Measurements from ENCODE around the gene ABCG1.

ABCG1 gene

DNA sequence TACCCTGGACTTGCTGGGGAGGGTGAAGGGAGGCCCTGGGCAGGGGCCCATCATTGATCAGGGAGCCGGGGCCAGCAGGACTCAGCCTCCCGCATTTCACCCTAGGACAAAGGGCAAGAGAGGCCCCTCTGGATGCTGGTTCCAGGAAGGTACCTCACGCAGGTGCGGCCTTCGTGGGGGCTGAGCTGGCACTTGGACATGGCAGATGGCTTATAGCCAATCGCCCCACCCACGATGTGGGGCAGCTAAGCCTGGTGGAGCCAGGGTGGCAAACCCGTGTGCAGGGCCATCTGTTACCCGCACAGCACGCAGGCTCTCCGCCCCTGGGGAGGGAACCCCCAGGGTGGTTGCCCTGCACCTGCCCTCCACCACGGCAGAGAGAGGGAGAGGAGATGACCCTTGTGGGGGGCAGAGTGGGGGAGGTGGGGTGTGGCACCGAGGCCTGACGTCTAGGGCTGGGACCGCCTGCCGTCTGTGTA is 93.7 kb downstream of the ABCG1 start:
- no peak for ATAC-seq
- TF ChIP-seq, protein P1, sequence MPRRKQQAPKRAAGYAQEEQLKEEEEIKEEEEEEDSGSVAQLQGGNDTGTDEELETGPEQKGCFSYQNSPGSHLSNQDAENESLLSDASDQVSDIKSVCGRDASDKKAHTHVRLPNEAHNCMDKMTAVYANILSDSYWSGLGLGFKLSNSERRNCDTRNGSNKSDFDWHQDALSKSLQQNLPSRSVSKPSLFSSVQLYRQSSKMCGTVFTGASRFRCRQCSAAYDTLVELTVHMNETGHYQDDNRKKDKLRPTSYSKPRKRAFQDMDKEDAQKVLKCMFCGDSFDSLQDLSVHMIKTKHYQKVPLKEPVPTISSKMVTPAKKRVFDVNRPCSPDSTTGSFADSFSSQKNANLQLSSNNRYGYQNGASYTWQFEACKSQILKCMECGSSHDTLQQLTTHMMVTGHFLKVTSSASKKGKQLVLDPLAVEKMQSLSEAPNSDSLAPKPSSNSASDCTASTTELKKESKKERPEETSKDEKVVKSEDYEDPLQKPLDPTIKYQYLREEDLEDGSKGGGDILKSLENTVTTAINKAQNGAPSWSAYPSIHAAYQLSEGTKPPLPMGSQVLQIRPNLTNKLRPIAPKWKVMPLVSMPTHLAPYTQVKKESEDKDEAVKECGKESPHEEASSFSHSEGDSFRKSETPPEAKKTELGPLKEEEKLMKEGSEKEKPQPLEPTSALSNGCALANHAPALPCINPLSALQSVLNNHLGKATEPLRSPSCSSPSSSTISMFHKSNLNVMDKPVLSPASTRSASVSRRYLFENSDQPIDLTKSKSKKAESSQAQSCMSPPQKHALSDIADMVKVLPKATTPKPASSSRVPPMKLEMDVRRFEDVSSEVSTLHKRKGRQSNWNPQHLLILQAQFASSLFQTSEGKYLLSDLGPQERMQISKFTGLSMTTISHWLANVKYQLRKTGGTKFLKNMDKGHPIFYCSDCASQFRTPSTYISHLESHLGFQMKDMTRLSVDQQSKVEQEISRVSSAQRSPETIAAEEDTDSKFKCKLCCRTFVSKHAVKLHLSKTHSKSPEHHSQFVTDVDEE (CRISPR knock-in tag; IDR thresholded peaks at IDR 0.05) = no peak
- no peak for TF ChIP-seq ISL1 (CRISPR knock-in tag; IDR thresholded peaks at IDR 0.05)
- TF ChIP-seq, protein P2, sequence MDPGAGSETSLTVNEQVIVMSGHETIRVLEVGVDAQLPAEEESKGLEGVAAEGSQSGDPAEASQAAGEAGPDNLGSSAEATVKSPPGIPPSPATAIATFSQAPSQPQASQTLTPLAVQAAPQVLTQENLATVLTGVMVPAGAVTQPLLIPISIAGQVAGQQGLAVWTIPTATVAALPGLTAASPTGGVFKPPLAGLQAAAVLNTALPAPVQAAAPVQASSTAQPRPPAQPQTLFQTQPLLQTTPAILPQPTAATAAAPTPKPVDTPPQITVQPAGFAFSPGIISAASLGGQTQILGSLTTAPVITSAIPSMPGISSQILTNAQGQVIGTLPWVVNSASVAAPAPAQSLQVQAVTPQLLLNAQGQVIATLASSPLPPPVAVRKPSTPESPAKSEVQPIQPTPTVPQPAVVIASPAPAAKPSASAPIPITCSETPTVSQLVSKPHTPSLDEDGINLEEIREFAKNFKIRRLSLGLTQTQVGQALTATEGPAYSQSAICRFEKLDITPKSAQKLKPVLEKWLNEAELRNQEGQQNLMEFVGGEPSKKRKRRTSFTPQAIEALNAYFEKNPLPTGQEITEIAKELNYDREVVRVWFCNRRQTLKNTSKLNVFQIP (CRISPR knock-in tag; IDR thresholded peaks at IDR 0.05; ENCODE audit: borderline replicate concordance, low read depth) = no peak
- no peak for TF ChIP-seq ESRRG (CRISPR knock-in tag; IDR thresholded peaks at IDR 0.05)
- TF ChIP-seq GLIS3 (CRISPR knock-in tag; IDR thresholded peaks at IDR 0.05) = no peak
- no peak for TF ChIP-seq ZFP3 (CRISPR knock-in tag; IDR thresholded peaks at IDR 0.05)
- no peak for TF ChIP-seq CSDC2 (CRISPR knock-in tag; IDR thresholded peaks at IDR 0.05)
- TF ChIP-seq, protein P3, sequence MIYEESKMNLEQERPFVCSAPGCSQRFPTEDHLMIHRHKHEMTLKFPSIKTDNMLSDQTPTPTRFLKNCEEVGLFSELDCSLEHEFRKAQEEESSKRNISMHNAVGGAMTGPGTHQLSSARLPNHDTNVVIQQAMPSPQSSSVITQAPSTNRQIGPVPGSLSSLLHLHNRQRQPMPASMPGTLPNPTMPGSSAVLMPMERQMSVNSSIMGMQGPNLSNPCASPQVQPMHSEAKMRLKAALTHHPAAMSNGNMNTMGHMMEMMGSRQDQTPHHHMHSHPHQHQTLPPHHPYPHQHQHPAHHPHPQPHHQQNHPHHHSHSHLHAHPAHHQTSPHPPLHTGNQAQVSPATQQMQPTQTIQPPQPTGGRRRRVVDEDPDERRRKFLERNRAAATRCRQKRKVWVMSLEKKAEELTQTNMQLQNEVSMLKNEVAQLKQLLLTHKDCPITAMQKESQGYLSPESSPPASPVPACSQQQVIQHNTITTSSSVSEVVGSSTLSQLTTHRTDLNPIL (CRISPR knock-in tag; IDR thresholded peaks at IDR 0.05; ENCODE audit: low read depth) = no peak
- TF ChIP-seq, protein P4, sequence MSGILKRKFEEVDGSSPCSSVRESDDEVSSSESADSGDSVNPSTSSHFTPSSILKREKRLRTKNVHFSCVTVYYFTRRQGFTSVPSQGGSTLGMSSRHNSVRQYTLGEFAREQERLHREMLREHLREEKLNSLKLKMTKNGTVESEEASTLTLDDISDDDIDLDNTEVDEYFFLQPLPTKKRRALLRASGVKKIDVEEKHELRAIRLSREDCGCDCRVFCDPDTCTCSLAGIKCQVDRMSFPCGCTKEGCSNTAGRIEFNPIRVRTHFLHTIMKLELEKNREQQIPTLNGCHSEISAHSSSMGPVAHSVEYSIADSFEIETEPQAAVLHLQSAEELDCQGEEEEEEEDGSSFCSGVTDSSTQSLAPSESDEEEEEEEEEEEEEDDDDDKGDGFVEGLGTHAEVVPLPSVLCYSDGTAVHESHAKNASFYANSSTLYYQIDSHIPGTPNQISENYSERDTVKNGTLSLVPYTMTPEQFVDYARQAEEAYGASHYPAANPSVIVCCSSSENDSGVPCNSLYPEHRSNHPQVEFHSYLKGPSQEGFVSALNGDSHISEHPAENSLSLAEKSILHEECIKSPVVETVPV (CRISPR knock-in tag; IDR thresholded peaks at IDR 0.05) = no peak
- TF ChIP-seq TCF4 (CRISPR knock-in tag; IDR thresholded peaks at IDR 0.05; ENCODE audit: borderline replicate concordance) = no peak
- no peak for TF ChIP-seq ARNTL (CRISPR knock-in tag; IDR thresholded peaks at IDR 0.05; ENCODE audit: borderline replicate concordance, low read depth)
- no peak for TF ChIP-seq OSR1 (CRISPR knock-in tag; IDR thresholded peaks at IDR 0.05)
- TF ChIP-seq PPARA (CRISPR knock-in tag; IDR thresholded peaks at IDR 0.05; ENCODE audit: borderline replicate concordance) = no peak
- no peak for TF ChIP-seq RARB (CRISPR knock-in tag; IDR thresholded peaks at IDR 0.05)
- TF ChIP-seq ZFP30 (CRISPR knock-in tag; IDR thresholded peaks at IDR 0.05) = no peak
- TF ChIP-seq ZNF70 (CRISPR knock-in tag; IDR thresholded peaks at IDR 0.05) = no peak

DNA sequence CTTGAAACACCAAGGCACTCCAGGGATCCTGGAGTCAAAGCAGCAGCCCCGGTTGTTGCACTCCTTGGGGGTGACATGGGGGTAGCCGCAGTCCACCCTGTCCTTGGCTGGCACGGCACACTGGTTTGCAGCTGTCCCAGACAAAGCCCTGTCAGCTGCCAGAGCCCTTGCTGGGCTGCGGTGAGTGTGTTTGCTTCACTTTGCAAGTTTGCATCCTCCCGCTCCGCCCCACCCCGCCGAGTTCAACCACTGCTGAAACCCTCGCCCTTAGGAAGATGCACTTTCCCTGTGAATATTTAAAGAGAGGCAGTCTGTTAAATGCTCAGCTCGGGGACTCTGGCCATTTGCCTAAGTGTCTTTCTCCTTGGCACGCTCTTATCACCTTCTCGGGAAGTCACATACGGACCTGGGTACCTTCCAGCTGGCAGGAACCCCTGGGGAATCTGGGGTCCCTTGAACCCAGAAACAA is 94.6 kb downstream of the ABCG1 start:
- ATAC-seq = no peak
- TF ChIP-seq ZFP3 (CRISPR knock-in tag; IDR thresholded peaks at IDR 0.05) = no peak
- TF ChIP-seq ZC3H10 (CRISPR knock-in tag; IDR thresholded peaks at IDR 0.05) = no peak
- TF ChIP-seq ISL1 (CRISPR knock-in tag; IDR thresholded peaks at IDR 0.05) = no peak

DNA sequence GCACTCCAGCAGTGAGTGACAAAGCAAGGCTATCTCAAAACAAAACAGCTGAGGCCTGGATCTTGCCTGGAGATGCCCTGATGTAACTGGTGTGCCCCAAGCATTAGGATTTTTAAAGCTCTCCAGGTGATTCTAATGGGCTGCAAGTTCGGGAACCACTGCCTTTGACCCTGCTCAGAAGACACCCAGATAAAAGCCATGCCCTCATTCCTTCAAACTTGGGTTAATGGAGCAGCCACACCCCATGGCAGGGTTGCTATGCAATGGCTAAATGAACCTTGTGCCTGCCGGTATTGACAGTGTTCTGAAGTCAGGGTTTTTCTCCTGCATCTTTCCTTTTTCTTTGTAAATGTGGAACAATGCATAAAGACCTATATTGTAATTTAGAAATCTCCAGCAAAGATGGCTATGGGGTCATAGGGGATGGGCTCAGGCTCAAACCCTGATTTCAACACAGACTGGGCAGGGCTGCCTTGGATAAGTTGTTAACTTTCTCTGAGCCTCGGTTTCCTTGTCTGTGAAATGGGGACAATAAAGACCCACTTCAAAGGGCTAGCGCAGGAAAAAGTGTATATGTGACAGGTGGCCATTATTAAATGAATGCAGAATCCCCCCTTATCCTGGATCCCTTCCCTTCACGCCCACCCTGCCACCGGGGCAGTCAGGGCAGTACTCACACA is 95.8 kb downstream of the ABCG1 start:
- ATAC-seq = no peak
- TF ChIP-seq ZFP30 (CRISPR knock-in tag; IDR thresholded peaks at IDR 0.05) = no peak
- no peak for TF ChIP-seq CSDC2 (CRISPR knock-in tag; IDR thresholded peaks at IDR 0.05)
- TF ChIP-seq, protein P4 (CRISPR knock-in tag; IDR thresholded peaks at IDR 0.05) = no peak
- no peak for TF ChIP-seq ESRRG (CRISPR knock-in tag; IDR thresholded peaks at IDR 0.05)
- no peak for TF ChIP-seq SNAI2 (CRISPR knock-in tag; IDR thresholded peaks at IDR 0.05)
- no peak for TF ChIP-seq ZC3H10 (CRISPR knock-in tag; IDR thresholded peaks at IDR 0.05)

Data from SK-N-SH treated with all-trans-retinoic acid at 6 μM for 48 hours (cell line).